ENCODE results near the gene CCR4.

- TF ChIP-seq CTCF (tag by site-specific recombination; IDR thresholded peaks at IDR 0.05) (no peak), YY1 (tag by site-specific recombination; IDR thresholded peaks at IDR 0.05) (no peak), ZBTB8A (tag by site-specific recombination; IDR thresholded peaks at IDR 0.05) (no peak), ZNF266 (tag by site-specific recombination; IDR thresholded peaks at IDR 0.05; ENCODE audit: low read depth) (no peak), REST (tag by site-specific recombination; IDR thresholded peaks at IDR 0.05) (no peak), ZBTB10 (tag by site-specific recombination; IDR thresholded peaks at IDR 0.05) (no peak), PBX3 (CRISPR knock-in tag; IDR thresholded peaks at IDR 0.05) (no peak), ZNF626 (tag by site-specific recombination; IDR thresholded peaks at IDR 0.05) (no peak), ZNF747 (tag by site-specific recombination; IDR thresholded peaks at IDR 0.05) (no peak)
Measured at GRCh38 chr3:32968920-32969389, 17.5 kb downstream of the CCR4 start.
